Neuronal stem cell (in vitro differentiated cells): ENCODE data around the gene SLCO1C1. TPM values are rescaled to one million over a fixed set of nuclear protein-coding genes. Genes with fewer than 3 reads are reported as not detected.

Source experiments
- DNase-seq: peaks from one replicate; pipeline ENCODE4 v3.0.0-alpha.2; 2013; ENCODE audit warnings: low spot score
- H2AFZ ChIP-seq: one replicate; pipeline ENCODE4 v1.6.1; 2013; ENCODE audit warnings: mild to moderate bottlenecking, low read length, inconsistent platforms
- H2AK5ac ChIP-seq: 2 replicates; pipeline ENCODE4 v1.6.1; 2013; ENCODE audit warnings: low read depth, mild to moderate bottlenecking, inconsistent platforms, low read length, moderate library complexity, mixed read lengths
- H2BK120ac ChIP-seq: 2 replicates; pipeline ENCODE4 v1.6.1; 2013; ENCODE audit warnings: low read depth, mild to moderate bottlenecking, inconsistent platforms, low read length, moderate library complexity, mixed read lengths
- H2BK12ac ChIP-seq: one replicate; pipeline ENCODE4 v1.6.1; 2013; ENCODE audit warnings: low read length, inconsistent platforms
- H2BK15ac ChIP-seq: 2 replicates; pipeline ENCODE4 v1.6.1; 2013; ENCODE audit warnings: mild to moderate bottlenecking, low read length, inconsistent platforms, mixed read lengths
- H2BK5ac ChIP-seq: one replicate; pipeline ENCODE4 v1.6.1; 2013; ENCODE audit warnings: inconsistent platforms, mild to moderate bottlenecking, low read length, moderate library complexity
- H3K14ac ChIP-seq: one replicate; pipeline ENCODE4 v1.6.1; 2013; ENCODE audit warnings: low read length, inconsistent platforms
- H3K18ac ChIP-seq: 2 replicates; pipeline ENCODE4 v1.6.1; 2013; ENCODE audit warnings: low read length, inconsistent platforms
- H3K23ac ChIP-seq: 2 replicates; pipeline ENCODE4 v1.6.1; 2013; ENCODE audit warnings: low read depth, mild to moderate bottlenecking, mixed read lengths, low read length, inconsistent platforms; ENCODE audit not compliant: poor library complexity
- H3K27ac ChIP-seq: replicated peaks from 3 replicates; pipeline ENCODE4 v1.5.1; 2013; ENCODE audit warnings: low read length, inconsistent platforms
- H3K27me3 ChIP-seq, 3 experiments: 2 replicates each; pipeline ENCODE4 v1.6.1; 2013; ENCODE audit warnings: low read length in 3 of 3, mild to moderate bottlenecking in 2 of 3, inconsistent platforms in 1 of 3, low read depth in 1 of 3, mixed read lengths in 1 of 3, moderate library complexity in 1 of 3; ENCODE audit not compliant: control insufficient read depth in 3 of 3, insufficient read depth in 3 of 3
- H3K36me3 ChIP-seq, 2 donors: replicated peaks in 1 of 2; 2 replicates each; pipeline ENCODE4 v1.6.1; 2013; ENCODE audit warnings: low read length in 2 of 2; ENCODE audit not compliant: control insufficient read depth in 2 of 2, insufficient read depth in 2 of 2
- H3K4ac ChIP-seq: 2 replicates; pipeline ENCODE4 v1.6.1; 2013; ENCODE audit warnings: inconsistent platforms, mild to moderate bottlenecking, low read length, moderate library complexity
- H3K4me1 ChIP-seq, 2 donors: 1 replicate in 1 of 2; 2 replicates in 1 of 2; pipeline ENCODE4 v1.6.1; 2013; ENCODE audit warnings: low read length in 2 of 2, low read depth in 1 of 2; ENCODE audit not compliant: control insufficient read depth in 2 of 2, insufficient read depth in 1 of 2
- H3K4me2 ChIP-seq: one replicate; pipeline ENCODE4 v1.6.1; 2013; ENCODE audit warnings: mild to moderate bottlenecking, low read length, inconsistent platforms; ENCODE audit not compliant: insufficient read depth, poor library complexity, severe bottlenecking
- H3K4me3 ChIP-seq, 2 donors: 2 replicates each; pipeline ENCODE4 v1.5.1; 2013; ENCODE audit warnings: low read length in 2 of 2, mild to moderate bottlenecking in 2 of 2, inconsistent platforms in 1 of 2, moderate library complexity in 1 of 2
- H3K79me1 ChIP-seq: one replicate; pipeline ENCODE4 v1.6.1; 2013; ENCODE audit warnings: low read depth, mild to moderate bottlenecking, inconsistent platforms, low read length, moderate library complexity
- H3K9ac ChIP-seq: one replicate; pipeline ENCODE4 v1.6.1; 2013; ENCODE audit warnings: mild to moderate bottlenecking, low read depth, low read length, inconsistent platforms; ENCODE audit not compliant: poor library complexity
- H3K9me3 ChIP-seq, 2 donors: replicated peaks in 1 of 2; 2 replicates each; pipeline versions ENCODE3 to v1.6.1; 2013; ENCODE audit warnings: low read length in 2 of 2, mild to moderate bottlenecking in 2 of 2, inconsistent platforms in 1 of 2, low read depth in 1 of 2, mixed read lengths in 1 of 2, moderate library complexity in 1 of 2; ENCODE audit not compliant: control insufficient read depth in 2 of 2, insufficient read depth in 1 of 2
- H4K8ac ChIP-seq: one replicate; pipeline ENCODE4 v1.6.1; 2013; ENCODE audit warnings: low read depth, mild to moderate bottlenecking, inconsistent platforms, low read length, moderate library complexity
- H4K91ac ChIP-seq: one replicate; pipeline ENCODE4 v1.6.1; 2013; ENCODE audit warnings: low read length, low read depth, mild to moderate bottlenecking, inconsistent platforms; ENCODE audit not compliant: poor library complexity
- WGBS, 2 donors: extraction: QIAGEN DNeasy Blood & Tissue Kit; methylation state at CpG; one replicate each; pipeline ENCODE4 v1.1.7; 2013; ENCODE audit warnings: missing lambda C conversion rate in 2 of 2, mixed read lengths in 1 of 2; ENCODE audit not compliant: insufficient read length in 2 of 2, insufficient replicate concordance in 1 of 2; ENCODE audit errors: extremely low coverage in 2 of 2; 5-methylcytosine and 5-hydroxymethylcytosine counted together
- polyA plus RNA-seq, 2 experiments: library from polyadenylated mRNA; stranded (reverse); fragments of 200-250 nt; gene quantifications; one replicate each; pipeline ENCODE4 v1.2.3, GENCODE V29; 2013

SLCO1C1 gene
- polyA plus RNA-seq (2013, experiment 1 of 2), result not detected
- polyA plus RNA-seq (2013, experiment 2 of 2), result not detected

DNA sequence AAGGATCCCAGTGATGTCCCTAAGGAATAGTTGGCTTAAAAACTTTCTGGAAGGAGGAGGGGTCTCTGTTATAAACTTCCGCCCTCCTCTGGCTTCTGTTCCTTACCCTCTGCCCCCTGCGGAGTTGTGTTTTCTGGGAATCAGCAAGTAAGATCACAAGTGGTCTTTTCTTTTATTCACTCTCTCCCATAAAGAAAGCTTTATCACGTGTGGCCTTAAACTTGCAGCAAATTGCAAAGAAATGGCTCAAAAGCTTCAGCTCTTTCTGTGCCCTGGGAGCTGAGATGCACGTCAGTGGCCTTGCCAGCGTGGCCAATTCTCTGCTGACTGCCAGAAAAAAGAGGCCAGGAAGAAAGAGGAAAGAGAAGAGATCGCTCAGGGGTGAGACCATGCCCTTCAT is at the start of gene SLCO1C1:
Gene SLCO1C1, plus strand, starts transcription at position 101 of the 400 bp plus-strand sequence. CDS start 4,245 bp downstream, outside the sequence.
- Histone ChIP-seq H3K18ac (no peak within 1 kb of the TSS), H3K4me3 (peak within 1 kb of the TSS in 1 of 2 donors; percentile 15), H3K14ac (no peak within 1 kb of the TSS)

GRCh38 chr12:20646239-20646827 is 48.8 kb upstream of the SLCO1C1 start:
- Histone ChIP-seq H4K8ac (no peak overlapping the region), H2BK5ac (no peak overlapping the region), H3K14ac (no peak overlapping the region), H3K79me1 (no peaks in the 10 kb centered on the region), H3K9ac (no peak overlapping the region), H2BK15ac (no peak overlapping the region), H4K91ac (no peak overlapping the region), H3K4me3 (no peak overlapping the region), H2BK12ac (no peak overlapping the region), H3K18ac (no peak overlapping the region), H3K27me3 (no peaks in the 10 kb centered on the region), H2AK5ac (no peak overlapping the region), H3K27ac (no peak overlapping the region), H3K4me1 (peaks cover 0 to 2% of the 10 kb centered on the region in 2 donors), H3K4me2 (no peak overlapping the region), H3K9me3 (no peaks in the 10 kb centered on the region), H2BK120ac (no peak overlapping the region), H3K36me3 (no peaks in the 10 kb centered on the region), H3K4ac (no peak overlapping the region), H2AFZ (no peak overlapping the region), H3K23ac (no peak overlapping the region)
- 100% methylated on average over 1 of the region's 3 CpGs; no CpG with 5 or more reads in 1 of the 2 donors for WGBS, 2 donors
- no peak for DNase-seq

More for the DNA sequence above, at the start of gene SLCO1C1:
- no peak within 1 kb of the TSS for H2BK5ac ChIP-seq
- H3K9ac ChIP-seq, result no peak within 1 kb of the TSS
- no peak within 1 kb of the TSS for H2BK15ac ChIP-seq
- no peaks in the 10 kb centered on the region for H3K27me3 ChIP-seq
- H3K4me2 ChIP-seq, result no peak within 1 kb of the TSS
- H2BK12ac ChIP-seq, result no peak within 1 kb of the TSS
- no peaks in the 10 kb centered on the region for H3K79me1 ChIP-seq
- no peak for DNase-seq
- H3K4me1 ChIP-seq, result peaks cover 2 to 8% of the 10 kb centered on the region in 2 donors
- no peaks in the 10 kb centered on the region for H3K36me3 ChIP-seq
- no peak within 1 kb of the TSS for H3K27ac ChIP-seq
- H2BK120ac ChIP-seq, result no peak within 1 kb of the TSS
- no peak within 1 kb of the TSS for H4K8ac ChIP-seq
- no peaks in the 10 kb centered on the region for H3K9me3 ChIP-seq
- H3K4ac ChIP-seq, result no peak within 1 kb of the TSS
- H4K91ac ChIP-seq, result no peak within 1 kb of the TSS
- no CpG with 5 or more reads among the region's 6 CpGs for WGBS, 2 donors
- no peak within 1 kb of the TSS for H2AK5ac ChIP-seq
- H2AFZ ChIP-seq, result peak within 1 kb of the TSS; percentile 76
- H3K23ac ChIP-seq, result no peak within 1 kb of the TSS

GRCh38 chr12:20653871-20654270 is 41.3 kb upstream of the SLCO1C1 start:
- H3K18ac ChIP-seq, result no peak overlapping the region
- no peak overlapping the region for H2BK5ac ChIP-seq
- H4K8ac ChIP-seq, result no peak overlapping the region
- no peaks in the 10 kb centered on the region for H3K79me1 ChIP-seq
- H2BK15ac ChIP-seq, result no peak overlapping the region
- H2BK120ac ChIP-seq, result no peak overlapping the region
- no peak overlapping the region for H3K14ac ChIP-seq
- H3K9me3 ChIP-seq, result no peaks in the 10 kb centered on the region
- no peaks in the 10 kb centered on the region for H3K27me3 ChIP-seq
- H3K4me2 ChIP-seq, result no peak overlapping the region
- no CpG with 5 or more reads among the region's 2 CpGs for WGBS, 2 donors
- no peak overlapping the region for H3K4ac ChIP-seq
- no peak overlapping the region for H3K27ac ChIP-seq
- no peaks in the 10 kb centered on the region for H3K36me3 ChIP-seq
- H3K23ac ChIP-seq, result no peak overlapping the region
- no peak overlapping the region for H3K9ac ChIP-seq
- H2AFZ ChIP-seq, result no peak overlapping the region
- no peak overlapping the region for H2BK12ac ChIP-seq
- H4K91ac ChIP-seq, result no peak overlapping the region
- H3K4me1 ChIP-seq, result peaks cover 2 to 6% of the 10 kb centered on the region in 2 donors
- DNase-seq, result no peak
- H3K4me3 ChIP-seq, result no peak overlapping the region
- H2AK5ac ChIP-seq, result no peak overlapping the region

- no peaks in the 10 kb centered on the region for H3K79me1 ChIP-seq
- peaks cover 2 to 6% of the 10 kb centered on the region in 2 donors for H3K4me1 ChIP-seq
- H2BK5ac ChIP-seq, result no peak overlapping the region
- H3K4me3 ChIP-seq, result no peak overlapping the region
- no peak overlapping the region for H2AK5ac ChIP-seq
- H4K8ac ChIP-seq, result no peak overlapping the region
- no peaks in the 10 kb centered on the region for H3K36me3 ChIP-seq
- no peaks in the 10 kb centered on the region for H3K27me3 ChIP-seq
- H2BK12ac ChIP-seq, result no peak overlapping the region
- H4K91ac ChIP-seq, result no peak overlapping the region
- no peak overlapping the region for H3K23ac ChIP-seq
- H2AFZ ChIP-seq, result no peak overlapping the region
- H3K4ac ChIP-seq, result no peak overlapping the region
- H3K14ac ChIP-seq, result no peak overlapping the region
- H3K9ac ChIP-seq, result no peak overlapping the region
- no peak overlapping the region for H2BK15ac ChIP-seq
- WGBS, 2 donors, result no CpG with 5 or more reads among the region's 1 CpG
- no peak for DNase-seq
- H3K18ac ChIP-seq, result no peak overlapping the region
- no peak overlapping the region for H2BK120ac ChIP-seq
- H3K9me3 ChIP-seq, result peaks cover 4 to 11% of the 10 kb centered on the region in 2 donors
- H3K27ac ChIP-seq, result no peak overlapping the region
- no peak overlapping the region for H3K4me2 ChIP-seq
Observed at GRCh38 chr12:20656600-20656999, 38.5 kb upstream of the SLCO1C1 start.
